Astrocyte of the spinal cord (primary cell): Measurements from ENCODE around the gene USE1.
"Not testable (repeated sequence)": the region's sequence is repeated elsewhere in the genome, so short reads cannot be mapped to it uniquely, and the experiment has no call there.

Experiments
- DNase-seq: peaks from one replicate; pipeline ENCODE4 v3.0.0; 2011; ENCODE audit warnings: low read depth, low spot score
- H3K4me3 ChIP-seq: 2 replicates; pipeline ENCODE4 v1.5.1; 2011; ENCODE audit warnings: low read depth, mild to moderate bottlenecking, low read length, moderate library complexity
- CTCF ChIP-seq: IDR thresholded peaks from 2 replicates; pipeline ENCODE4 v1.5.1; 2012; ENCODE audit warnings: low read depth, mild to moderate bottlenecking, low read length, inconsistent platforms
- in situ Hi-C: cut with HindIII; loops from 2 replicates; pipeline ENCODE4 v1.10.0; 2017; ENCODE audit warnings: low sequenced_read_pairs

The USE1 gene

GRCh38 chr19:17180997-17181702 is 34.0 kb upstream of the USE1 start:
- no peak for DNase-seq
- no peak for TF ChIP-seq CTCF
- H3K4me3 ChIP-seq, result no peak overlapping the region
- in situ Hi-C loops, result no loop called here

- TF ChIP-seq CTCF, result no peak
- H3K4me3 ChIP-seq, result no peak overlapping the region
- DNase-seq, result no peak
- in situ Hi-C loops, result no loop called here
Observed at GRCh38 chr19:17183271-17183761, 31.8 kb upstream of the USE1 start.

GRCh38 chr19:17183858-17184321 is 31.3 kb upstream of the USE1 start:
- TF ChIP-seq CTCF, result no peak
- in situ Hi-C loops, result no loop called here
- no peak for DNase-seq
- H3K4me3 ChIP-seq, result no peak overlapping the region

- H3K4me3 ChIP-seq, result no peak overlapping the region
- TF ChIP-seq CTCF, result no peak
- DNase-seq, result no peak
- in situ Hi-C loops, result no loop called here
Observed at GRCh38 chr19:17184371-17184841, 30.8 kb upstream of the USE1 start.

- no peak for TF ChIP-seq CTCF
- no peak overlapping the region for H3K4me3 ChIP-seq
- in situ Hi-C loops, result no loop called here
- DNase-seq, result no peak
Observed at GRCh38 chr19:17185590-17185989, 29.6 kb upstream of the USE1 start.

GRCh38 chr19:17191736-17192135 is 23.4 kb upstream of the USE1 start:
- H3K4me3 ChIP-seq, in situ Hi-C loops, DNase-seq: not testable (repeated sequence)

- DNase-seq, result no peak
- no peak overlapping the region for H3K4me3 ChIP-seq
- no peak for TF ChIP-seq CTCF
- in situ Hi-C loops, result no loop called here
Observed at GRCh38 chr19:17192751-17193150, 22.4 kb upstream of the USE1 start.
